ENCODE measurements around the gene EML1.

The EML1 gene

GRCh38 chr14:99791476-99792209 is 1.6 kb upstream of the EML1 start:
- Histone ChIP-seq H3K36me3 (ENCODE audit: control insufficient read depth, insufficient read depth, low read length) (no peaks in the 10 kb centered on the region), H3K4me3 (ENCODE audit: insufficient read depth, low read depth, low read length, poor library complexity, severe bottlenecking) (no peak overlapping the region), H3K27me3 (replicated peaks; ENCODE audit: control insufficient read depth, insufficient read depth, low read length, poor library complexity, severe bottlenecking) (no peaks in the 10 kb centered on the region), H3K4me1 (ENCODE audit: control insufficient read depth, insufficient read depth, low read length, poor library complexity, severe bottlenecking) (no peaks in the 10 kb centered on the region), H3K27ac (ENCODE audit: insufficient read depth, low read length, poor library complexity, severe bottlenecking) (no peak overlapping the region), H3K9me3 (ENCODE audit: control insufficient read depth, low read length) (no peaks in the 10 kb centered on the region)
- DNase-seq, result no peak

- H3K4me1 ChIP-seq (ENCODE audit: control insufficient read depth, insufficient read depth, low read length, poor library complexity, severe bottlenecking), result no peaks in the 10 kb centered on the region
- no peaks in the 10 kb centered on the region for H3K36me3 ChIP-seq (ENCODE audit: control insufficient read depth, insufficient read depth, low read length)
- H3K27me3 ChIP-seq (replicated peaks; ENCODE audit: control insufficient read depth, insufficient read depth, low read length, poor library complexity, severe bottlenecking), result no peaks in the 10 kb centered on the region
- no peak for DNase-seq
- no peak overlapping the region for H3K4me3 ChIP-seq (ENCODE audit: insufficient read depth, low read depth, low read length, poor library complexity, severe bottlenecking)
- no peaks in the 10 kb centered on the region for H3K9me3 ChIP-seq (ENCODE audit: control insufficient read depth, low read length)
- H3K27ac ChIP-seq (ENCODE audit: insufficient read depth, low read length, poor library complexity, severe bottlenecking), result no peak overlapping the region
These were observed 1.0 kb upstream of the EML1 start for GRCh38 chr14:99792210-99792535.

GRCh38 chr14:99792551-99793212 is 531 bp upstream of the EML1 start:
- H3K36me3 ChIP-seq (ENCODE audit: control insufficient read depth, insufficient read depth, low read length), result no peaks in the 10 kb centered on the region
- H3K27ac ChIP-seq (ENCODE audit: insufficient read depth, low read length, poor library complexity, severe bottlenecking), result no peak overlapping the region
- no peaks in the 10 kb centered on the region for H3K4me1 ChIP-seq (ENCODE audit: control insufficient read depth, insufficient read depth, low read length, poor library complexity, severe bottlenecking)
- no peak overlapping the region for H3K4me3 ChIP-seq (ENCODE audit: insufficient read depth, low read depth, low read length, poor library complexity, severe bottlenecking)
- H3K9me3 ChIP-seq (ENCODE audit: control insufficient read depth, low read length), result no peaks in the 10 kb centered on the region
- DNase-seq, result peak in 1 of 3 donors; percentile 3
- no peaks in the 10 kb centered on the region for H3K27me3 ChIP-seq (replicated peaks; ENCODE audit: control insufficient read depth, insufficient read depth, low read length, poor library complexity, severe bottlenecking)

GRCh38 chr14:99794151-99794780 is 1.1 kb downstream of the EML1 start:
- no peak for DNase-seq
- no peaks in the 10 kb centered on the region for H3K4me1 ChIP-seq (ENCODE audit: control insufficient read depth, insufficient read depth, low read length, poor library complexity, severe bottlenecking)
- H3K27me3 ChIP-seq (replicated peaks; ENCODE audit: control insufficient read depth, insufficient read depth, low read length, poor library complexity, severe bottlenecking), result no peaks in the 10 kb centered on the region
- no peak overlapping the region for H3K27ac ChIP-seq (ENCODE audit: insufficient read depth, low read length, poor library complexity, severe bottlenecking)
- H3K36me3 ChIP-seq (ENCODE audit: control insufficient read depth, insufficient read depth, low read length), result no peaks in the 10 kb centered on the region
- H3K9me3 ChIP-seq (ENCODE audit: control insufficient read depth, low read length), result no peaks in the 10 kb centered on the region
- H3K4me3 ChIP-seq (ENCODE audit: insufficient read depth, low read depth, low read length, poor library complexity, severe bottlenecking), result peak overlapping the region; percentile 7

- no peaks in the 10 kb centered on the region for H3K36me3 ChIP-seq (ENCODE audit: control insufficient read depth, insufficient read depth, low read length)
- no peaks in the 10 kb centered on the region for H3K4me1 ChIP-seq (ENCODE audit: control insufficient read depth, insufficient read depth, low read length, poor library complexity, severe bottlenecking)
- H3K27ac ChIP-seq (ENCODE audit: insufficient read depth, low read length, poor library complexity, severe bottlenecking), result no peak overlapping the region
- H3K9me3 ChIP-seq (ENCODE audit: control insufficient read depth, low read length), result no peaks in the 10 kb centered on the region
- no peak overlapping the region for H3K4me3 ChIP-seq (ENCODE audit: insufficient read depth, low read depth, low read length, poor library complexity, severe bottlenecking)
- no peaks in the 10 kb centered on the region for H3K27me3 ChIP-seq (replicated peaks; ENCODE audit: control insufficient read depth, insufficient read depth, low read length, poor library complexity, severe bottlenecking)
- no peak for DNase-seq
These were observed 1.8 kb downstream of the EML1 start for GRCh38 chr14:99795046-99795445.

- Histone ChIP-seq H3K36me3 (ENCODE audit: control insufficient read depth, insufficient read depth, low read length) (no peaks in the 10 kb centered on the region), H3K4me3 (ENCODE audit: insufficient read depth, low read depth, low read length, poor library complexity, severe bottlenecking) (no peak overlapping the region), H3K27ac (ENCODE audit: insufficient read depth, low read length, poor library complexity, severe bottlenecking) (no peak overlapping the region), H3K4me1 (ENCODE audit: control insufficient read depth, insufficient read depth, low read length, poor library complexity, severe bottlenecking) (no peaks in the 10 kb centered on the region), H3K9me3 (ENCODE audit: control insufficient read depth, low read length) (no peaks in the 10 kb centered on the region), H3K27me3 (replicated peaks; ENCODE audit: control insufficient read depth, insufficient read depth, low read length, poor library complexity, severe bottlenecking) (no peaks in the 10 kb centered on the region)
- DNase-seq, result no peak
These were observed 4.0 kb downstream of the EML1 start for GRCh38 chr14:99797231-99797630.

- Histone ChIP-seq H3K9me3 (ENCODE audit: control insufficient read depth, low read length) (no peaks in the 10 kb centered on the region), H3K4me1 (ENCODE audit: control insufficient read depth, insufficient read depth, low read length, poor library complexity, severe bottlenecking) (no peaks in the 10 kb centered on the region), H3K27me3 (replicated peaks; ENCODE audit: control insufficient read depth, insufficient read depth, low read length, poor library complexity, severe bottlenecking) (peaks cover 7% of the 10 kb centered on the region), H3K4me3 (ENCODE audit: insufficient read depth, low read depth, low read length, poor library complexity, severe bottlenecking) (no peak overlapping the region), H3K36me3 (ENCODE audit: control insufficient read depth, insufficient read depth, low read length) (no peaks in the 10 kb centered on the region), H3K27ac (ENCODE audit: insufficient read depth, low read length, poor library complexity, severe bottlenecking) (no peak overlapping the region)
- no peak for DNase-seq
These were observed 7.6 kb downstream of the EML1 start for GRCh38 chr14:99800781-99801180.

- Histone ChIP-seq H3K27ac (ENCODE audit: insufficient read depth, low read length, poor library complexity, severe bottlenecking) (no peak overlapping the region), H3K27me3 (replicated peaks; ENCODE audit: control insufficient read depth, insufficient read depth, low read length, poor library complexity, severe bottlenecking) (peaks cover 7% of the 10 kb centered on the region), H3K4me1 (ENCODE audit: control insufficient read depth, insufficient read depth, low read length, poor library complexity, severe bottlenecking) (no peaks in the 10 kb centered on the region), H3K9me3 (ENCODE audit: control insufficient read depth, low read length) (no peaks in the 10 kb centered on the region), H3K4me3 (ENCODE audit: insufficient read depth, low read depth, low read length, poor library complexity, severe bottlenecking) (no peak overlapping the region), H3K36me3 (ENCODE audit: control insufficient read depth, insufficient read depth, low read length) (no peaks in the 10 kb centered on the region)
- DNase-seq, result no peak
These were observed 9.3 kb downstream of the EML1 start for GRCh38 chr14:99802301-99803105.

- H3K9me3 ChIP-seq (ENCODE audit: control insufficient read depth, low read length), result no peaks in the 10 kb centered on the region
- H3K36me3 ChIP-seq (ENCODE audit: control insufficient read depth, insufficient read depth, low read length), result no peaks in the 10 kb centered on the region
- H3K27me3 ChIP-seq (replicated peaks; ENCODE audit: control insufficient read depth, insufficient read depth, low read length, poor library complexity, severe bottlenecking), result peaks cover 7% of the 10 kb centered on the region
- H3K4me1 ChIP-seq (ENCODE audit: control insufficient read depth, insufficient read depth, low read length, poor library complexity, severe bottlenecking), result no peaks in the 10 kb centered on the region
- H3K4me3 ChIP-seq (ENCODE audit: insufficient read depth, low read depth, low read length, poor library complexity, severe bottlenecking), result no peak overlapping the region
- no peak overlapping the region for H3K27ac ChIP-seq (ENCODE audit: insufficient read depth, low read length, poor library complexity, severe bottlenecking)
- no peak for DNase-seq
These were observed 10.0 kb downstream of the EML1 start for GRCh38 chr14:99803106-99803775.
